GM21737 (cell line): ENCODE data around the gene MT3.

Experiments used
- ATAC-seq: cut with Tn5 transposase; IDR thresholded peaks from one replicate; pipeline ENCODE4 v1.9.1; 2021; ENCODE audit warnings: mild to moderate bottlenecking, moderate library complexity; ENCODE audit not compliant: unreplicated experiment

MT3 gene

DNA sequence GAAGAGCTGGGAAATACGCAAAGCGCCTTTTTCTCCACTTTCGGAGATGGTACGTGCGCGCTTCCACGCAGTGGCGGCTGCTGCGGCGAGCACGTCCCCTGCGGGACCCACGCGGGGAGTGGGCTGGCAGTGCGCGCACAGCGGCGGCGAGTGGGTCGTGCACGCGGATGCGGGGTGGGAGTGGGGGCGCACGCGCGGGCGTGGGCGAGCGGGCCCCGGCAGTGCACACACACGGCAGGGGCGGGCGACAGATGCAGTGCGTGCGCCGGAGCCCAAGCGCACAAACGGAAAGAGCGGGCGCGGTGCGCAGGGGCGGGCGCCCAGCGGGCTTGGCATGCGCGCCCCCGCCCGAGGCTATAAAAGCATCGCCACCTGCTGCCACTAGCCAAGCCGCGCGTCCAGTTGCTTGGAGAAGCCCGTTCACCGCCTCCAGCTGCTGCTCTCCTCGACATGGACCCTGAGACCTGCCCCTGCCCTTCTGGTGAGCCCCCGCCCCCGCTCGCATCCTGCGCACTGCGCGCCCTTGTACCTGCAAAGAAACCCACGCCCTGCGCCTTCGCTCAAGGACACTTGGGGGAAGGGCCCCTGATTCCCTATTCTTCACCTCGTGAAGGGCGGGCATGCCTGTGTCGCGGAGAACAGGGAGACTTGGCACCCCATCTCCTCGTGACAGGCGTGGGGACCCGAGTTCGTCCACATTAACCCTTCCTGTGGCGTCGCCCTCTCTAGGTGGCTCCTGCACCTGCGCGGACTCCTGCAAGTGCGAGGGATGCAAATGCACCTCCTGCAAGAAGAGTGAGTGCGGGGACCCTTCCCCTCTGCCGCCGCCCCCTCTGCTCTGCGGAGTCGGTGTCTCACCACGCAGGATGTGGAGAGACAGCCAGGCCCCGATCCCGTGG lies at the start of gene MT3:
TSS of gene MT3 (plus strand) at position 388 of the 899 bp plus-strand sequence. CDS start at position 451, 63 bp downstream.
- no peak for ATAC-seq

DNA sequence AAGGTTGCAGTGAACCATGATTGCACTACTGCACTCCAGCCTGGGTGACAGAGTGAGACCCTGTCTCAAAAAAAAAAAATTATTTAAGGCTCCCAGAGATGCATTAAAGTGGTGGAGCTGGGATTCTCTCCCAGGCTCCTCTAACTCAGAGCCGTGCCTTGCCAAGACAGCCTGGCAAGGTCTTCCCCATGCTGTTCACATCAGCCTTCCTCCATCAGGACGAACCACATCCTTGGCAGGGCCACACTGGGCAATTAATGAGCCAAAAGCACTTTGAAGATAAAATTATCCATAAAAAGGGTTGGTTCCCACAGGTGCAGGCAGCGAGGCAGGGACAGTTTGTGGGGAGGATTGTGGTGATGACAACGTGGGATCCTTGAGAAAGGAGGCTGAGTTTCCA lies 49.7 kb upstream of the MT3 start:
- ATAC-seq, result no peak

DNA sequence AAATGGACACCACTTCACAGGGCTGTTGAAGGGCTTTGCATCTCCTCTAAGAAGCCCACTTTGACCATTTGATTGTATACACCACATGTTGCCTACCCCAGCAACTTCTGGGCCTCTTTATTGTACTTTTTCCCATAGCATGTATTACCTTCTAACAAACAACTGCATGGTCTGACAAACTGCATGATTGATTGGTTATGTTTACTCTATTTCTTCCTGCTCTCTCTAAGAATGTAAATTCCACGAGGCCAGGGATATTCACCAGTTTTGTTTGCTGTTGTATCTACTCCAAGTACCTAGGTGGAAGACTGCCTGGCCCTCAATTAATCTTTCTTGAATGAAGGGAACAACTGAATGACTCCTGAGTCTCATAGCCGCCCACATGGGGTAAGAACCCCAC lies 47.3 kb upstream of the MT3 start:
- ATAC-seq, result no peak

DNA sequence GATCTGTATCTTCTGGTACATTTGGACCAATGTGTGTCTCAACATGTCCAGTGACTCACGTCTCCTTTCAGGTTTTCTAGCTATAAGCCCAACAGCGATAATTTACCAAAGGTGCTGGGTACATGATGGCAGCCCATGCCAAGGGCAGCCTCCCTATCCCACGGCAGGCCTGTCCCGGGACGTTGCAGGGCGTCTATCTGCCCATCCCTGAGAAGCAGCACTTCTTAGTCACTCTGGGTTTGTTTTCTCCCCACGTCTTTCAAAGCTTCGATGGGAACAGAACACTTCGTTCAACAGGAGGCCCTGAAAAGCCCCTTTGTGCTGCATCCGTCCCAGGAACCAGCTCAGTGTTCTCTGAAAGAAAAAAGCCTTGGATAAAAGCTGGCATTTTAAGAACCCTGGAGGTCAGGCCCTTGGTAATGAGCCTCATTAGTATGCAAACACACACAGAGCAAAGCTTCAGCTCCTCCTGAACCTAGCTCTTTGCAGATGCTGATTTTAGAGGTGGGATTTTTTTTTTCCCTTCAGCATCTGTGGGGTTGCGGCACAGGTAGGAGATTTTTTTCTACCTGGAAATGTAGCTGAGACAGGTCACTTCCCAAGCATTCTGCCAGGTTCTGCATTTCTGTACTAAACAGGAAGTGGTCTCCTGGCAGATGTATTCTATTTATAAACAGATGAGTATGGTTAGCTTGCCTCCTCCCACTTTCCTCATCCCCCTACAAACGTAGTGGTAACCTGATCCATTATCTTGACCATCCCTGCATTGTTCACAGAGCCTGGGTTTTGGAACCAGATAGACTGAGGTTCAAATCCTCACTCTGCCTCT lies 42.0 kb upstream of the MT3 start:
- ATAC-seq, result no peak

DNA sequence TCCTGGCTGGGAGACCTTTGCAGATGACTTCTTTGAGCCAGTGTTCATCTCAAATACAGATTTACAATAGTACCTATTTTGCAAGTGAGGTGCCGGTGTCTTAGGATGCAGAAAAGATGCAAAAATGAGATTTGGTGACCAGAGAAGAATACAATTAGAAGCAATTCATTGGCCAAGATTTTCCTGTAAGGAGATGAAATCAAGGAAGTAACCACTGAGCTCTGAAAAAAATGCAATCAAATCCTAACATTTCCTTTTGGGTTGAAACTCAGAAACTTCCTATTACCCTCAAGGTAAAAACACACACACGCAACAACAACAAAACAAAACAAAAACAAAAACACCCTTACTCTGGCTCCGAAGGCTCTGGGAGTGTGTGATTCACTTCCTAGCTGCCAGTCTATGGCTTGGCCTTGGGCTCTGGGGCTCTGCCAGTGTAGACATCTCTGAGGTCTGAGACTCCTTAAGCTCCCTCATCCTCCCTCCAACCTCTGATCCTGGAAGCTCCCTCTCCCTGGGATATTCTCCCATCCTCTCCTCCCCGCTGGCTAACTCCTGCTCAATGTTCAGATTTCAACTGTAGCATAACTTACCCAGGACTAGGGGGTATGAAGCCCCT lies 41.3 kb upstream of the MT3 start:
- no peak for ATAC-seq

DNA sequence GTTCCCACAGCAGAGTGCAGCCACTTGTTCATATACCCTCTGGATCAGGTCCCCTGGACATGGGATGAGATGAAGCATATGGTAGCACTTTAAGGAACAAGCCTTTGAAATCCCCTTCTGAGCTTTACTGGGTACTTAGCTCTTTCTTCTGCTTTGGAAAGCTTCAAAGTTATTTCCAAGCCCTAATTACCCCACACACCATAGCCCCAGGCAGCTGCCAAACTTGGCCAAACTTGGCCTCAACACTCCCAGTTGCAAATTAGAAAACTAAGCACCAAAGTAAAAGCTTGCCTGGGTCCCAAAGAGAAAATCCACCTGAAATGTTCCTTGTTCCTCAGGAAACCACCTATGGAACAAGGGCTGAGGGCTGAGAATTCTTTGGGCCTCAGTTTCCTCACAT lies 40.2 kb upstream of the MT3 start:
- ATAC-seq, result no peak

DNA sequence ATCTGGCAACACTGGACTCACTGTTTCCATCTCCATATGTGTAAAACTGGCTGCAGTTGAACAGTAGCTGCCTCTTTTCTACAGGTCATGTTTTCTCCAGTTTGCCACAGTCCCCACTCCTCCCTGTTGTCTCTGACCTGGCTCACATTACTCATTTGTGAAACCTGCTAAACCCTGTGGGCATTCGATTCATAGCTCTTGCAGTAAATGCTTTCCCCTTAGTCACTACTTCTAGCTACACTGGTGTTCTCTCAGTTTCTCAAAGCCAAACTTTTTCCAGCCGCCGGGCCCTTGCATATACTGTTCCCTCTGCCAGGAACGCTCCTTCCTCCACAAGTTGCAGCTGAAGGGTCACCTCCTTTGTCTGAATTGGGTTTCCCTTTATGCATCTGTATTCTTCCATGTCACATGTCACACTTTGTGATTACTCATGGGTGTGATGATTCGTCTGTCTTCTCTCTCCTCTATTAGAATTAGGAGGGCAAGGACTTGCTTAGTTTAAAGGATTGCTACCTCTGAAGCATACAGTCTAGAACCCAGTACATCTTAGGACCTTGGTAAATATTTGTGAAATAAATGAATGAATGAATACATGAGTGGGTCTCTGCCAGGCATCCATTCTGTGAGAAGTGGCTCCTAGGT lies 39.5 kb upstream of the MT3 start:
- ATAC-seq, result no peak

DNA sequence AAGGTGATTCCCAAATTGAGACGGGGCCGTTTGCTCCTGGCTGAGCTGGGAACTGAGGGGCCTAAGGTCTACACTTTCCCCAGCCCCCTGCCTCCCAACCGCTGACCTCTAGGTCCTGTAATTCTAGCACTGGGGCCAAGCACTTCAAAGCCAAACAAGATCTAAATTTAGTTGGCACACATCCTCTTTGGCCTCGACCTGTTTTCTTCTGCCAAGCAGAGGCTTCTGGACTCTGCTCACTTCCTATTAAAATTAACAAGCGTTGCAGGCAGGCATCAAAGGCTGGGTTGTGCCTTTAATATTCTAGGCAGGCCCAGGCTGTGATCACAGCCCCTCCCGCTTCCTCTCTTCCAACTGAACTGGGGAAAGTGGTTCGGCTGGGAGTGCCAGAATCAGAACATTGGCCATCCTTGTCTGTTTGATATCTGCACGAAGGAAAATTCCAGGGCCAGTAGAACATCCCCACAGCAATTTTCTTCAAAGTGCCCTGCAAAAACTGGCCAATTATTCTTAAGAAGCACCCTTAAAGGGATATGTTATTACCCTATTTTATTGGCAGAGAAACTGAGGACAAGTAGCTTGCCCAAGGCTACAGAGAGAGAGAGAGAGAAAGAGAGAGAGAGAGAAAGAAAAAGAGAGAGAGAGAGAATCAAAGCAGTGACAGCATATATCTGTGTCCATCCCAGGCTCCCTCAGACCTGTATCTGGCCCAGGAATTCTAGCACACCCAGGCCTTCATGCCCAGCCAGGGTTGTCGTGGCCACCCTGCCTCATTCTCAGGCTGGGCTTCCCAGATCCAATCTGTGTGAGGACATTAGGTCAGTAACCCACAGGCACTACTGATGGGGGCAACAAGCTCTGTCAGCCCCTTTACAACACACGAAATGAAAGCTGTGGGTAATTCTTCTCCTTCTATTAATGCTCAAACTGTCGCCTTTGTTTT lies 37.3 kb upstream of the MT3 start:
- ATAC-seq, result no peak

DNA sequence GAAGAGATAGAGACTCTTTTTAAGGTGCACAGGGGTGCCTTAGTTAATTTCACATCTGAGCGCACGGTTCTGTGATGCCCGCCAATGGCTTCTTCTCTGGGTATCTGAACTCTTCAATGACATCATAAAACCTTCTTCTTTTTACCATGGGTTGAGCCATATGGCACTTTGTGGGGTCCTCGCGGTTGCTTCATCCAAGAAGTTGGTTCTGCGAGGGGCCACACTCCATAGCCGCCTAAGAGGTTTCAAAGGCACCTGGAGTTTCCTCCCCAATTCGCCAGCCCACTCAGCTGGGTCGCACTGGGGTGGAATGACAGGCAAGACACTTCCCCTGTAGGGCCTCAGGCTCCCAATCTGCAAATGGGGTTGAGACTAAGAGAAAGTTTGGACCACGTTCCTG lies 34.9 kb upstream of the MT3 start:
- ATAC-seq, result no peak

DNA sequence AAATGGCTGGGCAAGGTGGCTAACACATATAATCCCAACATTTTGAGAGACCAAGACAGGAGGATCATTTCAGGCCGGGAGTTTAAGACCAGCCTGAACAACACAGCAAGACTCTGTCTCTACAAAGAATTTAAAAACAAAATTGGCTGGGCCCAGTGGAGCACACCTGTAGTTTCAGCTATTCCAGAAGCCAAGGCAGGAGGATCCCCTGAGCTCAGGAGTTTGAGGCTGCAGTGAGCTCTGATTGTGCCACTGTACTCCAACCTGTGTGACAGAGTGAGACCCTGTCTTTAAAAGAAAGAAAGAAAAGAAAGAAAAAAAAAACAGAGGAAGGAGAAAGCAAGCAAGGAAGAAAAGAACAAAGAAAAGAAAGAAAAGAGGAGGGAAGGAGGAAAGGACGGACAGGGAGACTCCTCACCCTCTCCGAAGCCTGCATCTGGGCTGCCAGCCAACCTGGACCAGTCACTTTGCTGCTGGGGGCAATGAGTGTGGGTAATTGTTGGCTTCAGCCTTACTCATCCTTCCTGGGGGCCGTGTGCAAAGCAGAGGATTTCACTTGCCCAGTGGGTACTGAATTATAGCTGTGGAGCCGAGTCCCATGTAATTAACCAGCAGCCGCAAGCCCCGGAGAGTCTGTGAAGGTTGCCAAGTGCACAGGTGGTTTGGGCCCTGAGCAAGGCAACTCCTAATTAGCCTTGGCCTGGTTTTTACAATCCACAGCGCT lies 31.1 kb upstream of the MT3 start:
- no peak for ATAC-seq

DNA sequence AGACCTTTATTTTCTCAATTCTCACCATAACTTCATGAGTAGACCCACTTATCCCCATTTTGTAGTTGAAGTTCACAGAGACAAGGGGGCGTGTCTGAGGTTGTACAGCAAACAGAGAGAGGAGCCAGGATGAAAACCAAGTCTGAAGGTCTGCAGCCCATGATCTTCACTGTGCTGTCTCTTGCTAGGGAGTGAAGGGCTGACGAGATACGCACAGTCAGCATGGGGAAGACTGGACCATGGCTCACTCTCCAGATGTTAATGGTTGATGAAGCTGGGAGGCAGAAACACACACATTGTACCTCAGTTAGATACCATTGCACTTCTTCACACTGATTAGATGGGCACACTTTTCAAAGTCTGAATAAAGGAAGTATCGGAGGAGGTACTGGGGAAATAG lies 30.2 kb upstream of the MT3 start:
- ATAC-seq, result no peak

DNA sequence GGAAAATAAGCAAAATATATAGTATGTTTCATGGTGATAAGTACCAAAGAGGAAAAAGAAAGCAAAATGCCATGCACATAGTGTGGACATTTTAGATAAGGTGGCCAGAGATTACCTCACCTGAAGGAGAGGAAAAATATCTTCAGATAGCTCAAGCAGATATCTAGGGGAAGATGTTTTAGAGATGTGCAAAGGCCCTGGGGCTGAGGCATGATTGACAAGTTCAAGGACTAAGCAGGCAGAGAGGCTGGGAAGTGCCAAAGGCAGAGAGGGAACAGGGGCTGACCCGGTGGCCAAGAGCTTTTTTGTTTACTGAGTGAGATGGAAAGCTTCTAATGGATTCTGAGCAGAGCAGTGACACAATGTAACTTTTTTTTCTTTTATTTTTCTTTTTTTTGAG lies 28.9 kb upstream of the MT3 start:
- ATAC-seq, result no peak

DNA sequence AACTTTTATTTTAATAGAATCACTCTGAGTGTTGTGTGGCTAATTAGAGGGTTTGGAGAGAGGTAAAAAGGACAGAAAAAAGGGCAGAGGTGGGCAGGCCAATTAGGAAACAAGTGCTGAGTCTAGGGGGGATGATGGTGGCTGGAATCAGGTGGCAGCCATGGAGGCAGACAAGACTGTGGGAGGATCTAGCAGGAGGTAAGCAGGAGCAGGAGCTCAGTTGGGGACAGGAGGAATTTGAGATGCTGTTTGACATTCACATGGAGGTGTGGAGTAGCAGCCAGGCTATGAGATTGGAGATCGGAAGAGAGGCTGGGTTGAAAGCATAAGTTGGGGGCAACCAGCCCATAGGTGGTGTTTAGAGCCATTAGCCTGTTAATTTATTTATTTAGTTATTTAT lies 28.2 kb upstream of the MT3 start:
- ATAC-seq, result no peak

DNA sequence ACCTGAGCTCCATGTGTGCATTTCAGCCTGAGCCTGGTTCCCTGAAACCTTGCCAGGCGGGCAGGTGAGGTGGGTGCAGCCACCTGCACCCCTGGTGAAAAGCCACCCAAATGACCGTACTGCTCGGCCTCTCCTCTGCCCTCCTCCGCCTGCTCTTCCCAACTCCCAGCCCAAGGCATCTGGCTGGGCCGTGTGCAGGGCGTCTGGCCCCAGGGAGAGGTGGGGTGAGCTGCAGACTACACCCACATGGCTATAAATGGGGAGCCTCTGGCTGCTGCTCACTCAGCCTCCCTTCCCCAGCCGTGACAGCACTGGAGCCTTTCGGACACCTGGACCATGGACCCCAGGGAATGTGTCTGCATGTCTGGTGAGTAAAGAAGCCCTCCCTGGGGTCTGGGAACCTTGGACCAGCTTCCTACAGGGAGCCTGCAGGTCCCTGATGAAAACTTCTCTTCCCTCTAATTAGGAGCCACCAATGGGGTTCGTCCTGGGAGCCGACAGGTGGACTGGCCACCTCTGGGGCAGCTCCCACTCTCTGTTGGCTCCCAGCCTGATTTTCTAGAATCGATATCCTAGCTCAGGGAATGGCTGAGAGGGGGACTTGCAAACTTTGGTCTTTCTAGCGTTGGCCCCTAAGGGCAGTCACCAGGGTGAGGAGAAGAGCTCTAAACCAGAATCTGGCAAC lies 24.4 kb upstream of the MT3 start, which contains the start of gene MT4:
TSS of gene MT4 (plus strand) at position 281 of the 685 bp plus-strand sequence. CDS start at position 337, 56 bp downstream.
- ATAC-seq, result no peak

DNA sequence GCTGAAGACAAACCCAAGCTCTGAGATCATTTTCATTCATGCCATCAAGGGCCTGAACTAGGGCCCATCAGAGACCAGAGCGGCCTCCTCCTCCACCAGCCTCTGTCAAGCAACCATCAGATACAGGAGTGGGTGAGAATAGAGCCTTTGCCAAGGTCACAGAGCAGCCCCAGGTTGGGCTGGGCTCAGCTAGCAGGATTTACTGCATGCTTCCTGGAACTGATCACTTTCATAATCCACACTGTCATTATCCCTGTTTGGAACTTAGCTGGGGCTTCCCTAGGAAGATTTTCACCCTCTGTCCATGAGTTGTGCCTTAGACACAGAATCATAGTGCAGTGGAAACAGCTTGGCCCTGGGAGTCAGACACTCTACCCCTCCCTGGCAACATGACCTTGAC lies 19.4 kb upstream of the MT3 start:
- no peak for ATAC-seq

DNA sequence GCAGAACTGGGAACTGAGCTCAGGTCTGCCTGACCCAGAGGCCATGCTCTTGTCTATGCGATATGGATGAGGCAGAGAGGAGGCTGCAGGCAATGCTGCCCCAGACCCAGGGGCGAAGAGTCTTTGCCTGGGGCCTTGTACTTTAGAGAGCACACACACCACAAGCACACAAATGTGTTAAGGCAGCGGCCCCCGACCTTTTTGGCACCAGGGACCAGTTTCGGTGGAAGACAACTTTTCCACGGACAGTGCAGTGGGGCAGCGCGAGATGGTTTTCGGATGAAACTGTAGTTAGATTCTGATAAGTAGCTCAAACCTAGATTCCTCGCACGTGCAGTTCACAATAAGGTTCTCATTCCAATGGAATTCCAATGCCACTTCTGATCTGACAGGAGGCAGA lies 17.8 kb upstream of the MT3 start:
- no peak for ATAC-seq

DNA sequence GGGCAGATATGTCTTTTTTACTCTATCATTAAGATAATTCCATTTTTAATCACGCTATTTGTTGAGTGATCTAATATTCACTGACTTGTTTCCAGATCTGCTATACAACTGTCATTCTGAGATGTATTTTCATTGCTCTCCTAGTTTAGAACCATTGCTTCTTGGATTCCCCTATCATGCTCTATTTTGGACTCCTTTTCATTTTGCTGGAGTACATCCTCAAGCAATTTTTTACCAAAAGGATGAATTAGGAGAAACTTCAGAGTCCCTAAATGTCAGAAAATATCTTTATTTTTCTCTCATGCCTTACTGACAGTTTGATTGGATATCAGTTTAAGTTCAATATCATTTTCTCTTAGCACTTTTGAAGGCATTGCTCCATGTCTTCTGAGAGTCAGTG lies 14.7 kb upstream of the MT3 start:
- no peak for ATAC-seq

DNA sequence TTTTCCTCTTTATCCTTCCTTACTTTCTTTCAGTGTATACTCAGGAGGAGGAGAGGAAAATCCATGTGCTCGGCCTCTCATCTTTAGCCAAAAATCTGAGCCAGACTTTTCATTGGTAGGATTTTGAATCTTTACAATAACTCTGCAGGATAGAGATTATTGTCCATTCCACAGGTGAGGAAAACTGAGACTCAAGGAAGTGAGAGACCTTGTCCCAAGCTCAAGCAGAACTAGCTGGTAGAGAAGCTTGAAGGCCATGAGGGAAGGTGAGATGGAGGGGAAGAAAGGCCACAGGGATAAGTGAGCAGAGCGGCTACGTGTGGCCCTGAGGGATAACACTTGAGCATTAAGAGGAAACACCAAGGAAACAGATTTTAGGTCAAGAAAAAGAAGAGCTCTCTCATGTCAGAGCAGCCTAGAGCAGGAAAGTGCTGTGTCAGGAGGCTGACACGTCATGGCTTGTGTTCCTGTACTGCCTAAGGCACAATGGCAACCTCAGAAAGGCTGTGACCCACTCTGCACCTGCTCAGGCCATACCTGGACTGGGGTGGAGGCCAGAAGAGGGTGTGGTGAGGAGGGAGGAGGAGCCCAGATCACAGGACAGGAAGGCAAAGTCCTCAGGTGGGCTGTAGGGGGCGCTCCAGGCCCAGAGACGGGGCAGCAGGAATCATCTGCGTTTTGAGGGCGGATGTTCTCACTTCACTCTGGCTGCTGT lies 12.6 kb upstream of the MT3 start:
- peak; percentile 91 for ATAC-seq
